ENCODE measurements around the gene ME3.
"Not testable (repeated sequence)": the region's sequence is repeated elsewhere in the genome, so short reads cannot be mapped to it uniquely, and the experiment has no call there.

Gene ME3

GRCh38 chr11:86551288-86552092 is 120.9 kb downstream of the ME3 start:
- DNase-seq = no peak

- DNase-seq = no peak
Measured at GRCh38 chr11:86550757-86551156, 121.7 kb downstream of the ME3 start.

- DNase-seq = no peak
Measured at GRCh38 chr11:86548271-86548917, 124.0 kb downstream of the ME3 start.

- no peak for DNase-seq
Measured at GRCh38 chr11:86547727-86548126, 124.7 kb downstream of the ME3 start.

GRCh38 chr11:86541299-86541698 is 131.1 kb downstream of the ME3 start:
- DNase-seq = not testable (repeated sequence)

- DNase-seq = no peak
Measured at GRCh38 chr11:86538223-86538548, 134.2 kb downstream of the ME3 start.

- no peak for DNase-seq
Measured at GRCh38 chr11:86537541-86538222, 134.7 kb downstream of the ME3 start.

GRCh38 chr11:86535773-86536172 is 136.6 kb downstream of the ME3 start:
- DNase-seq = no peak

- DNase-seq = no peak
Measured at GRCh38 chr11:86524620-86525352, 147.6 kb downstream of the ME3 start.

GRCh38 chr11:86523738-86524619 is 148.4 kb downstream of the ME3 start:
- DNase-seq = no peak

GRCh38 chr11:86522512-86522911 is 149.9 kb downstream of the ME3 start:
- DNase-seq = not testable (repeated sequence)

- DNase-seq = no peak
Measured at GRCh38 chr11:86519064-86519911, 153.1 kb downstream of the ME3 start.

GRCh38 chr11:86518211-86518610 is 154.2 kb downstream of the ME3 start:
- no peak for DNase-seq

- no peak for DNase-seq
Measured at GRCh38 chr11:86517557-86517956, 154.9 kb downstream of the ME3 start.

- no peak for DNase-seq
Measured at GRCh38 chr11:86515297-86516094, 156.9 kb downstream of the ME3 start.

- peak; percentile 57 for DNase-seq
Measured at GRCh38 chr11:86514453-86514852, 158.0 kb downstream of the ME3 start.

GRCh38 chr11:86513746-86514373 is 158.6 kb downstream of the ME3 start:
- DNase-seq = no peak

- DNase-seq = no peak
Measured at GRCh38 chr11:86513138-86513537, 159.3 kb downstream of the ME3 start.

- DNase-seq = peak; percentile 46
Measured at GRCh38 chr11:86511086-86511551, 161.3 kb downstream of the ME3 start.

GRCh38 chr11:86510674-86511073 is 161.7 kb downstream of the ME3 start:
- no peak for DNase-seq
